ENCODE measurements around the gene MOCOS.

MOCOS gene

GRCh38 chr18:36307513-36307912, 120.2 kb downstream of the MOCOS start:
- H3K4me3 ChIP-seq (ENCODE audit: low read length), result no peak overlapping the region
- H3K36me3 ChIP-seq (ENCODE audit: control insufficient read depth, insufficient read depth, low read length), result no peaks in the 10 kb centered on the region
- H3K27me3 ChIP-seq (ENCODE audit: control insufficient read depth, insufficient read depth, low read length), result peaks cover 3% of the 10 kb centered on the region
- H3K4me1 ChIP-seq (ENCODE audit: control insufficient read depth, insufficient read depth, low read length), result no peaks in the 10 kb centered on the region
- no peak overlapping the region for H3K27ac ChIP-seq (ENCODE audit: low read depth, low read length)
- no peak overlapping the region for H3K9ac ChIP-seq (ENCODE audit: low read length)

GRCh38 chr18:36308711-36309435, 121.6 kb downstream of the MOCOS start:
- Histone ChIP-seq H3K36me3 (ENCODE audit: control insufficient read depth, insufficient read depth, low read length) (no peaks in the 10 kb centered on the region), H3K27ac (ENCODE audit: low read depth, low read length) (no peak overlapping the region), H3K4me1 (ENCODE audit: control insufficient read depth, insufficient read depth, low read length) (no peaks in the 10 kb centered on the region), H3K27me3 (ENCODE audit: control insufficient read depth, insufficient read depth, low read length) (no peaks in the 10 kb centered on the region), H3K9ac (ENCODE audit: low read length) (no peak overlapping the region), H3K4me3 (ENCODE audit: low read length) (no peak overlapping the region)

- H3K4me3 ChIP-seq (ENCODE audit: low read length), result no peak overlapping the region
- H3K27ac ChIP-seq (ENCODE audit: low read depth, low read length), result no peak overlapping the region
- no peaks in the 10 kb centered on the region for H3K36me3 ChIP-seq (ENCODE audit: control insufficient read depth, insufficient read depth, low read length)
- H3K9ac ChIP-seq (ENCODE audit: low read length), result no peak overlapping the region
- H3K4me1 ChIP-seq (ENCODE audit: control insufficient read depth, insufficient read depth, low read length), result no peaks in the 10 kb centered on the region
- H3K27me3 ChIP-seq (ENCODE audit: control insufficient read depth, insufficient read depth, low read length), result no peaks in the 10 kb centered on the region
Measured at GRCh38 chr18:36309436-36310391, 122.4 kb downstream of the MOCOS start.

- no peak overlapping the region for H3K4me3 ChIP-seq (ENCODE audit: low read length)
Measured at GRCh38 chr18:36311026-36311570, 123.8 kb downstream of the MOCOS start.

GRCh38 chr18:36312806-36313395, 125.6 kb downstream of the MOCOS start:
- Histone ChIP-seq H3K27ac (ENCODE audit: low read depth, low read length) (no peak overlapping the region), H3K27me3 (ENCODE audit: control insufficient read depth, insufficient read depth, low read length) (no peaks in the 10 kb centered on the region), H3K36me3 (ENCODE audit: control insufficient read depth, insufficient read depth, low read length) (no peaks in the 10 kb centered on the region), H3K9ac (ENCODE audit: low read length) (no peak overlapping the region), H3K4me1 (ENCODE audit: control insufficient read depth, insufficient read depth, low read length) (no peaks in the 10 kb centered on the region), H3K4me3 (ENCODE audit: low read length) (no peak overlapping the region)

More at GRCh38 chr18:36311026-36311570, 123.8 kb downstream of the MOCOS start:
- Histone ChIP-seq H3K9ac (ENCODE audit: low read length) (no peak overlapping the region), H3K36me3 (ENCODE audit: control insufficient read depth, insufficient read depth, low read length) (no peaks in the 10 kb centered on the region), H3K27me3 (ENCODE audit: control insufficient read depth, insufficient read depth, low read length) (no peaks in the 10 kb centered on the region), H3K27ac (ENCODE audit: low read depth, low read length) (no peak overlapping the region), H3K4me1 (ENCODE audit: control insufficient read depth, insufficient read depth, low read length) (no peaks in the 10 kb centered on the region)

- Histone ChIP-seq H3K4me3 (ENCODE audit: low read length) (no peak overlapping the region), H3K27me3 (ENCODE audit: control insufficient read depth, insufficient read depth, low read length) (no peaks in the 10 kb centered on the region), H3K4me1 (ENCODE audit: control insufficient read depth, insufficient read depth, low read length) (no peaks in the 10 kb centered on the region), H3K27ac (ENCODE audit: low read depth, low read length) (no peak overlapping the region), H3K9ac (ENCODE audit: low read length) (no peak overlapping the region), H3K36me3 (ENCODE audit: control insufficient read depth, insufficient read depth, low read length) (no peaks in the 10 kb centered on the region)
Measured at GRCh38 chr18:36314098-36314497, 126.8 kb downstream of the MOCOS start.

- no peaks in the 10 kb centered on the region for H3K4me1 ChIP-seq (ENCODE audit: control insufficient read depth, insufficient read depth, low read length)
- no peak overlapping the region for H3K4me3 ChIP-seq (ENCODE audit: low read length)
- no peak overlapping the region for H3K9ac ChIP-seq (ENCODE audit: low read length)
- no peaks in the 10 kb centered on the region for H3K36me3 ChIP-seq (ENCODE audit: control insufficient read depth, insufficient read depth, low read length)
- H3K27me3 ChIP-seq (ENCODE audit: control insufficient read depth, insufficient read depth, low read length), result no peaks in the 10 kb centered on the region
- no peak overlapping the region for H3K27ac ChIP-seq (ENCODE audit: low read depth, low read length)
Measured at GRCh38 chr18:36314754-36315153, 127.5 kb downstream of the MOCOS start.

- Histone ChIP-seq H3K27ac (ENCODE audit: low read depth, low read length) (no peak overlapping the region), H3K36me3 (ENCODE audit: control insufficient read depth, insufficient read depth, low read length) (no peaks in the 10 kb centered on the region), H3K27me3 (ENCODE audit: control insufficient read depth, insufficient read depth, low read length) (no peaks in the 10 kb centered on the region), H3K4me1 (ENCODE audit: control insufficient read depth, insufficient read depth, low read length) (no peaks in the 10 kb centered on the region), H3K9ac (ENCODE audit: low read length) (no peak overlapping the region), H3K4me3 (ENCODE audit: low read length) (no peak overlapping the region)
Measured at GRCh38 chr18:36315736-36316135, 128.4 kb downstream of the MOCOS start.

GRCh38 chr18:36316246-36316645, 128.9 kb downstream of the MOCOS start:
- Histone ChIP-seq H3K36me3 (ENCODE audit: control insufficient read depth, insufficient read depth, low read length) (no peaks in the 10 kb centered on the region), H3K9ac (ENCODE audit: low read length) (no peak overlapping the region), H3K4me1 (ENCODE audit: control insufficient read depth, insufficient read depth, low read length) (no peaks in the 10 kb centered on the region)

More at GRCh38 chr18:36316246-36316645, 128.9 kb downstream of the MOCOS start:
- Histone ChIP-seq H3K27me3 (ENCODE audit: control insufficient read depth, insufficient read depth, low read length) (no peaks in the 10 kb centered on the region), H3K27ac (ENCODE audit: low read depth, low read length) (no peak overlapping the region), H3K4me3 (ENCODE audit: low read length) (no peak overlapping the region)

Measured in rectal smooth muscle tissue (tissue), 1 donor.